GM19240 (cell line): ENCODE measurements around the gene CTIF.

Experiments used
- DNase-seq: peaks from one replicate; pipeline ENCODE4 v3.0.0; 2011; ENCODE audit warnings: low spot score; ENCODE audit not compliant: insufficient read length

The CTIF gene

GRCh38 chr18:48678237-48679115, 139.6 kb downstream of the CTIF start:
- DNase-seq = no peak

DNA sequence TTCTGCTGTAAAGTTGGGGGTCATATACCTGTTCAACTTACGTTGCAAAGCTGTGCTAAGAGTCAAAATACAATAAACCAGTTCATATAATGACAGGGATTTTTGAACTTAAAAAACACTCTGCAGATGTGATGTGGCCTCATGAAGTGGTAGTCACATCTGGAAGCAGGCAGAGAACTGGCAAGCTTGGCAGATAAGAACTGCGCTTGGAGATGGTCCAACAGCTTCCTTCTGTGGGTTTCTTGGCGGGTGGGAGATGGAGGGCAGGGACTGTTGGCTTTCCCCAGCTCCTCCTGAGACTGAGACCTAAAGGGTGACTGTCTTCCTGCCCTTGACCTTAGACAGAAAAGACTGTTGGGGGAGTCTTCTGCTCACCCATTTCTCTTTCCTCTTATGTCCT, 140.4 kb downstream of the CTIF start:
- DNase-seq = no peak

DNA sequence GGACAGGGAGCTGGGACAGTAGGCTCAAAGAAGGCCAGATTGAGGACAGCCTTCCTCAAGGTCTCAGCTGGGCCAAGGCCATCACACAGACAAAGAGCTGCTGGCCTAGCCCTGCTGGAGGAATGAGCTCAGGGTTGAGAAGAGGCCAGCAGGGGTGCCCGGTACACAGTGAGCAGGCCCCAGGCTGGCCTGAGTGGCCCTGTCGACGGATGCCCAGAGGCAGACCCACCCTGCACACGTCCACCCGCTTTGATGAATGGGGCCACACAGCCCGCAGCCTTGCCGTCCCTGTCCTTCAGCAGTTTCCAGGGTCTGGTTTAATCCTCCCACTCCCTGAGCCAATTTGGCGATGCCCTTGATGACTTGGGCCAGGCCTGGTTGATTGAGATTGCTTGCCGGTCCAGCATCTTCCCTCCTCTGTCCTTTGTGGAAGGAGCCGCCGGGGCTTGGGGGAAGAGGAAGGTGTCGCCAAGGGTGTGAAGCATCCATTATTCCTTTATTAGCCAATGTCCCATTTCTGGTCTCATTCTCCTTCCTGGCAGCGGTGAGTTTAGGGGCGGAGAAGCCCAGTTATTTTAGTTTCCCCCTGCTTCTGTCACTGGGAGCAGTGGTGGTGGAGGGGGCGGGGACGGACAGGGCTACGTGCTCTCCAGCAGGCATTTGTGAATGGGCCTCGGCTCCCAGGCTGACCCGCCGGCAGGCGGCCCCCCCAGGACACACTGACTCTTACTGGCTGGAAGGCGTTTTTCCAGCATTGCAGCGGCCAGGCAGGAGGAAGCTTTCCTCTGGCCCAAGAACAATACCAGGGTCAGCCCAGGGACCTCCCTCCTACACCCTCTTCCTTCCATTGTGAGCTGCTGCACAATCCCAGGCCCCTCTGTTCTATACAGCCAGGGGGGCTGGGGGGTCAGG, 141.8 kb downstream of the CTIF start:
- DNase-seq = no peak

GRCh38 chr18:48682768-48683167, 143.9 kb downstream of the CTIF start:
- no peak for DNase-seq

DNA sequence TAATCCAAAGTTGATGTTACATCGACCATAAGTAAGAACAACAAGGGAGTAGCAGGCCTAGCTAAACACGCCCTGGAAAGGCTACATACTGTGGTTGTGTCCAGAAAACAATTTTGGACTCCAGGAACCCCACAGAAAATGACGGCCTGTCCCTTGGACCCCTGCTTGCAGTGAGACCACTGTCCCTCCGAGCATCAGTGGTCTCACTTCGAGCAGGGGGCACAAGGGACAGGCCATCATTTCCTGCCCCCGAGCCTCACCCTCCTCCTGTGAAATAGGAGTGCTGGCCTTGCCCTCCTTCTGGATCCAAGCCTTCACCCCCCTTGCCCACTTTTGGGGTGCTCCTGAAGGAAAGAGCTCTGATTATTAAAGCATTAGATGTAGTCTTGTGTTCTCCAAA, 144.4 kb downstream of the CTIF start:
- no peak for DNase-seq

DNA sequence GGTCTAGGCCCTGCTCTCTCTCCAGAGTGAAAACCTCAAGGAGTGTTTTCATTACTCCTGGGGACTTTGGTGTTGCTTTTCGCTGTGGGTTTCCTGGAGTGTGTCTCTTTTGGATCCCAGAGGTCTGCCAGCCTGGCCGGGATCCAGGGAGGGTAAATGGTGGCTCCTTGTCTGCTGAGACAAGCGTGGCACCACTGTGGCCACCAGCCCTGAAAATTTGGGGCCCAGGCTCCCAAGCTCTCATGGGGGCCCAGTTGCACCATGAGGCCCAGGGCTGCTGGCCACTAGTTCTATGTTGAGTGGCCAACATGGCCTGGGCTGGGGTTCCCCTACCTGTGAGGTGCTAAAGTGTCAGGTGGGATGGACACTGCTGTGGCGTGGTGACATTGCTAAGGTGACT, 144.8 kb downstream of the CTIF start:
- no peak for DNase-seq

GRCh38 chr18:48687346-48688042, 148.7 kb downstream of the CTIF start:
- no peak for DNase-seq

DNA sequence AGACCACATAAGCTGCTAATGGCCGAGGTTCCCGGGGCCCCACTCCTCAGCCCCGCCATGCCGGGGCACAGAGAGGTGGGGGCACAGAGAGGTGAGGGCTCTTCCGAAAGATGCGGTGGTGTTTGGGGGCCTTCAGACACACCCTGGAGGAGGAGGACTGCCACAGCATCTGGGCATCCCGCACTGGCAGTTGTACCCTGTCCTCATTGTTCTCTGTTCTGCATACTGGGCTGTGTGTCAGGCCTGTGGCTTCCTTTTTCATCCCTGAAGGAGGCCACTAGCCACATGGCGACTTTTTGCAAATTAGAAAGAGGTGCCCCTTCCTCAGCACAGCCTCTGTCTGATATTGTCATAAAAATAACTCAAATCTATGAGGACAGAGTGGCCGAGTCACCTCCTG, 150.1 kb downstream of the CTIF start:
- DNase-seq = no peak

DNA sequence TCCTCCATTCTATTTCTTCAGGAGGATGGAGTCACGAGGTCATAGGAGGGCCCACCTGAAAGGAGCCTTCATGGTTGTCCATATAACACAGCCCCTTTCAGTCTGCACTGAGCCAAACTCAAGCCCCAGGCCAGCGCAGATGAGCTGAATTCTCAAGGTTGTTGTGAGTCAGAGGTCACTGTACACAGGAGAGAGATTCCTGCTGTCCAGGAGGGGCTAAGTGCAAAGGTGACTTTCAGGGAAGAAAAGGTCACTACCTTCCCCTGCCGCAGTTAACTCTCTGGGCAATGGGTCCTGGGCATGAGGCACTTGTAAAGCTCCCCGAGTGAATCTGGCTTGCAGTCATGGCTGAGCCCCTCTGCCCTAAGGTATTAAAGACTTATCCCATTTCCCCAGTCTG, 150.7 kb downstream of the CTIF start:
- DNase-seq = no peak

- DNase-seq = no peak
These were observed 151.7 kb downstream of the CTIF start for GRCh38 chr18:48690494-48690893.

DNA sequence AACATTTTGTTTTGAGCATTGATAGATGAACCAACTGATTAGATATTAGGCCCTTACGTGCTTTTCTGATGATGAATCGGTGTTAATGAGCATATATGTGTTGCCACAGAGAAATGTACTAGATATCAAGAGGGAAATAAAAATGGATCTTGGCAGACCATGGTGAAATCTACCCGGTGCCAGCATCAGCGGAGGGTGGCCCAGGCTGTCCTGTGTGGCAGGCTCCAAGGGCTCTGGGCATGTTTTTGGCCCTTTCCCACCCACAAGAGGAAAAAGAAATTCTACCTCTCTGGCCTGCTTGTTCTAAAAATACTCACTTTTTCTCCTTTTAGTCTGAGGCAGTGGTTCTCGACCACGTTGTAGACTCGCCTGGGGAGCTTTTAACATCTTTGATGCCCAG, 154.2 kb downstream of the CTIF start:
- DNase-seq = no peak

DNA sequence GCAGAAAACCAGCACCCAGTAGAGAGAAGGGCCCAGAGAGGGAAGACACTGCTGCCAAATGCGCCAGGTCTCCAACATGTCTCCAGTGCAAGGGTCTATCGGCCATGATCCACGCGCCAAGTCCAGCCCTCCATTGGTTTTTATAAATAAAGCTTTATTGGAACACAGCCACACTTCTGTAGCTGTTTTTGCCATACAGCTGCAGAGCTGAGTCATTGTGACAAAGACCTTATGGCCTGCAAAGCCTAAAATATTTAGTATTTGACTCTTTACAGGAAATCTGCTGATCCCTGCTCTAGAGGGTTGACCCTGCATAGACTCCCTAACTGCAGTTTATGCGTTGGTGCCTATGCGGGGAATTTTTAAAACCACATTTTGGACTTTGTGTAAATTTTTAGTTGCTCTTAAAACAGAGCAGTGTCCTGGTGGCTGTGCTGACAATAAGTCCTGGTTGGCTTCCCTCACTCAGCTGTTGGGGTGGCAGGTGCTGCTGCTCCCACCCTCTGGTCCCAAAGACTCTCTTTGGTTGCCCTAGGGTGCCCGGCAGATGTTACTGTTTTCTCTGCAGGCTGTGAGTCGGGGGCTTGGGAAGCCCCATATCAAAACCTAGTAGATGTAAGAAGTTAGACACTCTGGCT, 154.9 kb downstream of the CTIF start:
- DNase-seq = no peak

GRCh38 chr18:48694295-48694694, 155.5 kb downstream of the CTIF start:
- DNase-seq = no peak

DNA sequence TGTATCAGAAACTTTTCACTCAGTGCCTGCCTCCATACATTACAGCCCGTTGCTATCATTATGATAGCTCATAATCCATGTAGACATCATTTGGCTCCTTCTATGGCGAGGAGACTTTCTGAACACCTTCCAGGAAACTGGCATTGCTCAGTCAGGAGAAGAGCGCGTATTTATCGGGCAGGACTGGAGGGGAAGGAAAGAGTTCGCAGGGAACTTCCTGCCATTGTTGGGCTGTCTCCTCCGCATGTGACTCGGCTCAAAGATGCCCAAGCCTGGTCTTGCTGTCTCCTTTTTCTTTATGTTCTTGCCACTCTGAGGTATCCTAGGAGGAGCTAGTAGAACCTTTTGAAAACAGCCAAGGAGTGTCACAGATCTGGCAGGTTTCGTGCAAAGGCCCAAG, 156.8 kb downstream of the CTIF start:
- no peak for DNase-seq

DNA sequence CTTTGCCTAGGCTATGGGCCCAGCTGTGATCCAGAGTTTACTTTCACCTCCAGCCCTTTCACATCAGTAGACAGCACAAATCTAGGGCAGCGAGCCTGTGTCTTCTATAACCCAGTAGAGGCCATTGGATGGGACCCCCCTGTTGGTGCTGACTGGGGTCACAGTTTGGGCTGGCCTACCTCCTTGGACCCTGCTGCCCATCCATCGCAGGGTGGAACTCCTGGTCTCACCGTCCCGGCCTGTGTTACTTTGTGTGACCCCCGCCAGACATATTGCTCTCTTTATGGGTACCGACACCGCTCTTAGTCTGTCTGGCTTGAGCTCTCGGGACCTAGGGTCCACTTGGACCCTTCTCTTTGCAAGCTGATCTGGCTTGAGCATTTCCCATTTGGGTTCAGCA, 157.4 kb downstream of the CTIF start:
- no peak for DNase-seq

DNA sequence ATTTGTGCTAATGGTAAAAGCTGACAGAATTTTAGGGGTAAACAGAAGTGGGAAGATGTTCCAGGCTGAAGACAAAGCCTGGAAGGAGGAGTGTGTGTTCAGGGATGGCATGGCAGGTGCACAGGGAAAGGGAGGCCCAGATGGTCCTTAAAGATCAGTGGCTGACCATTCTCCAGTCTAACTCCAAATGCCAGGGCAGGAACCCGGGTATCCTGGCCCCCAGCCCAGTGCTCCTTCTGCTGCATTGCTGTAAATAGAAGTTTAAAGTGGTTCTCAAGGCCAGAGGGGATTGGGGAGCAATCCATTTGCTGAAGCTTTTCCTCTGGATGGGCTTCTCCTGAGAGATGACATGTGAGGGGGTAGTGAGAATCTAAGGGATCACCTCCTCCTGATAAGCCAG, 158.6 kb downstream of the CTIF start:
- no peak for DNase-seq

- no peak for DNase-seq
These were observed 159.9 kb downstream of the CTIF start for GRCh38 chr18:48698707-48699106.

DNA sequence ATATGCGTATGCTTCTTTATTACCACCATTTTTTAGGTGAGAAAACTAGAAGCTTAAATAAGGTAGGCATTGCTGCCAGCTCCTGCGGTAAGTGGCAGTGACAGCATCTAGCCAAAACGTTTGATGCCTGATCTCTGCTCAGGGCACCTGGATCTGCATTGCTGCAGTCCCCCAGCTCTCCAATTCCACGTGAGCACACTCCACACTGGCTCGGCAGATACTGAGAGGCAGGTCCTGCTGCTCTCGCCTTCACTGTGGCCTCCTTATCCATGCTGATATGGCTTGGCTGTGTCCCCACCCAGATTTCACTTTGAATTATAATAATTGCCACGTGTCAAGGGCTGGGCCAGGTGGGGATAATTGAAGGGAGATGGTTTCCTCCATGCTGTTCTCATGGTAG, 160.9 kb downstream of the CTIF start:
- DNase-seq = no peak

GRCh38 chr18:48700446-48700845, 161.6 kb downstream of the CTIF start:
- DNase-seq = no peak

DNA sequence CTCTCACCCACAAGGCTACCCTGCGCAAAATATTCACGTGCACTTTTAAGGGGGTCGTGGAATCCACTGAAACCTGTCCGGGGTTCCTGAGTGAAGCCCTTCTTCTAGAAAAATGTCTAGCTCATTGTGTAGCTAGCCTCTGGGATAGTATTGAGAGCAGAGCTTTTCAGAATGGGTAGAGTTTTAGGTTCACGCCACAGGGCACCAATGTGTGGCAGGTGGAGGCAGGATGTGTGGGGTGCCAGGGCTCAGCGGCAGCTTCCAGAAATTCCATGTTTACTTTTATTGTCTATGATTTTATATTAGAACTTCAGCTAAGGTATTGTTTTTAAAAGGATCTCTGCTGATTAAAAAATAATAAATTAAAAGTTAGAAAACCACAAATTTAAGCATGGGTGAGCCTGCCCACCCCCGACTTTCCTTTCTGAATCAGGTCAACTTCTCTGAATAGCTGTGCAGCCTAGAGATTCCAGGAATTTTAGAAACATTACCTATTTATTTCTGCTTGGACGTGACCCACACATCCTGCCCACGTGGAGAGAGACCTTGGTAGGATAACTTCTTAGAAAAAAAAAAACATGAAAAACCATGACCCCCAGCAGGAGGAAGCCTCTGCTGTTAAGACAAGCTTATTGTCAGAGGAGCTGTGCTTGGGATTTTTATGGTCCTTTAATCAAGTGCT, 163.7 kb downstream of the CTIF start:
- no peak for DNase-seq

DNA sequence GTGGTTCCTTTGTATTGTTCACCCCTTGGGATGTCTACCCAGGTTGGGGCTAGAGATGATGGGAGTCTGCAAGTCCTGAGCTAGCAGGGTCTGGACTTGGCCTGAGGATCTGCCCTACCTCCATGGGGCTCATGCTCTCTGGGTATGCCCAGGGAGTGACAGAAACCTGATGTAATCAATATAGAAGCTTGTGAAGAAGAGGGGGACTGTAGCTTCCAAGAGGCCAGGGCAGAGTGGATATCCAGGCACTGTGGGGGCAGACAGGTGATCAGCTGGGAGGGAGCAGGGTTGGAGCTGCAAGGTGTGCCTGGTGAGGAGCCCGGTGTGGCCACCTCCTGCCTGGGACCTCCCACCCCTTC, 164.2 kb downstream of the CTIF start:
- no peak for DNase-seq
